ENCODE data around the gene ARFGAP1.

The ARFGAP1 gene

DNA sequence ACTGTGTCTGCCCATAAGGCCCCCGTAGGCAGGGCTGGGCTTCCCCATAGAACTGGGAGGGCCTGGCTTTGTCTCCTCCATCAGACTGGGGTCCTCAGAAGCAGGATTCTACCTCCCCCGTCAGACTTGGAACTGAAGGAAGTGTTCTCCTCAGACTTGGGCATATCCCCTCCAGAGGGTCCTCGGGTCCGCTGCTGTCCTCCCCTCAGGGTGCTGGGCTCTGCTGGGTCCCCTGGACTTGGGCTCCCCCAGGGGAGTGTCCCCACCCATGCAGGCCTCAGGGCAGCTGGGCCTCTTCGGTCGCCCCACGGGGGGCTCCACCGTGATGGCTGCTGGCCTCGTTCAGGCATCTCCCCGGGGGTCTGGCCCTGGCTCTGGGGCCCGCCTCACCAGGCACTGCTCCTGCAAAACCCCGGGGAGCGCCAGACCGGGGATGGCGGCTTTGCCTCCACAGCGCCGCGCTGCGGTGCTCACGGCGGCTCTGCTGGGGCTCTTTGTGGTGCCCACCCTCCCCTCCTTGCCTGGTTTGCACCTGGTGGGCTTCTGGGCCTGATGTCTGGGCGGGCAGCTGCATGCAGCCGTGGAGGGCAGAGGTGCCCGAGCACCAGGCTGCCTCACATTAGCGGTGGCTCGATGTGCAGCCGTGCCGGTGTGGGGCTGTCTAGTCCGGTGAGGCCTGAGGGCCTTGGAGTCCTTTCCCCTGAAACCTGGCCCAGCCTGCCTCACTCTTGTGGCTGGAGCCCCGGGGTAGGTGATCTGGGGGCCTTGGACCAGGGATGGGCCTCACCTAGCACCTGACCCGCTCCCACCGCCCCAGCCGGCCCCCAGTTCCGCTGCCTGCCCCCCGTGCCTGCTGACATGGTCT is 34.3 kb downstream of the ARFGAP1 start:
- TF ChIP-seq, protein P1, sequence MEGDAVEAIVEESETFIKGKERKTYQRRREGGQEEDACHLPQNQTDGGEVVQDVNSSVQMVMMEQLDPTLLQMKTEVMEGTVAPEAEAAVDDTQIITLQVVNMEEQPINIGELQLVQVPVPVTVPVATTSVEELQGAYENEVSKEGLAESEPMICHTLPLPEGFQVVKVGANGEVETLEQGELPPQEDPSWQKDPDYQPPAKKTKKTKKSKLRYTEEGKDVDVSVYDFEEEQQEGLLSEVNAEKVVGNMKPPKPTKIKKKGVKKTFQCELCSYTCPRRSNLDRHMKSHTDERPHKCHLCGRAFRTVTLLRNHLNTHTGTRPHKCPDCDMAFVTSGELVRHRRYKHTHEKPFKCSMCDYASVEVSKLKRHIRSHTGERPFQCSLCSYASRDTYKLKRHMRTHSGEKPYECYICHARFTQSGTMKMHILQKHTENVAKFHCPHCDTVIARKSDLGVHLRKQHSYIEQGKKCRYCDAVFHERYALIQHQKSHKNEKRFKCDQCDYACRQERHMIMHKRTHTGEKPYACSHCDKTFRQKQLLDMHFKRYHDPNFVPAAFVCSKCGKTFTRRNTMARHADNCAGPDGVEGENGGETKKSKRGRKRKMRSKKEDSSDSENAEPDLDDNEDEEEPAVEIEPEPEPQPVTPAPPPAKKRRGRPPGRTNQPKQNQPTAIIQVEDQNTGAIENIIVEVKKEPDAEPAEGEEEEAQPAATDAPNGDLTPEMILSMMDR (IDR thresholded peaks at IDR 0.05; ENCODE audit: borderline replicate concordance, control extremely low read depth, extremely low read depth, insufficient read depth, missing control alignments) = no peak
- in situ Hi-C loops (cut with MboI; ENCODE audit: low sequenced_read_pairs, unreplicated experiment) = no loop called here
- no peak for DNase-seq (ENCODE audit: low spot score)

GRCh38 chr20:63307538-63308217 is 35.1 kb downstream of the ARFGAP1 start:
- no peak for DNase-seq (ENCODE audit: low spot score)
- in situ Hi-C loops (cut with MboI; ENCODE audit: low sequenced_read_pairs, unreplicated experiment) = no loop called here
- TF ChIP-seq, protein P1 (IDR thresholded peaks at IDR 0.05; ENCODE audit: borderline replicate concordance, control extremely low read depth, extremely low read depth, insufficient read depth, missing control alignments) = no peak

DNA sequence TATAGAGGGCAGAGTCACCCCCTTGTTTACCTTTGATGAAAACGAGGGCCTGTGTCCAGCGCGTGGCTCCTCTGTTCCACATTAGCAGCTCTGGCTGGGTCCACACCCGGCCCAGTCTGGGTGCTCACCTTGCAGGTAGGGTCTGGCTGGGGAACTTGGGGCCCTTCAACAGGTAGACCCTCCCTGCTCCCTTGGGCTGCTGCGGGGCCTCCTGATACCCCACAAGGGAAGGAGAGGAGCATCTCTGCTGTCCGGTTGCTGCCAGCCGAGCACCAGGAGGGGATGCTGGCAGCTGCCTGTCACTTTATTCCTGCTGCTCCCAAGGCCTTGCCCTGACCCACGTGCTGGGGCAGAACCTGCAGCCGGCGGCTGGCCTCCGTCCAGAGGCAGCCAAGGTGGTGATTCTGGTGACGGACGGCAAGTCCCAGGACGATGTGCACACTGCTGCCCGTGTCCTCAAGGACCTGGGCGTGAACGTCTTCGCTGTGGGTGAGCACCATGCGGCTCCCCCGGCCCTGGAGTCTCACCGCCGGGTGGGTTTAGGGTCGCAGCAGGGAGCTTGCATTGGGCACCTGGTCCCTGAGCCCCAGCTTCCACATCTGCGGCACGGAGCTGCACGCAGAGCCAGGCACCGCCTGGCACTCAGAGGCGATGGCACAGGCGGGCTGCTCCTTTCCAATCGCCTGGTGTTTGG is 35.8 kb downstream of the ARFGAP1 start:
- TF ChIP-seq, protein P1 (IDR thresholded peaks at IDR 0.05; ENCODE audit: borderline replicate concordance, control extremely low read depth, extremely low read depth, insufficient read depth, missing control alignments) = no peak
- no peak for DNase-seq (ENCODE audit: low spot score)
- in situ Hi-C loops (cut with MboI; ENCODE audit: low sequenced_read_pairs, unreplicated experiment) = no loop called here

- peak; percentile 81 for DNase-seq (ENCODE audit: low spot score)
- in situ Hi-C loops (cut with MboI; ENCODE audit: low sequenced_read_pairs, unreplicated experiment) = no loop called here
- TF ChIP-seq, protein P1 (IDR thresholded peaks at IDR 0.05; ENCODE audit: borderline replicate concordance, control extremely low read depth, extremely low read depth, insufficient read depth, missing control alignments) = peak; percentile 52
These were observed 36.9 kb downstream of the ARFGAP1 start for GRCh38 chr20:63309261-63310071.

GRCh38 chr20:63310265-63310991 is 37.8 kb downstream of the ARFGAP1 start:
- in situ Hi-C loops (cut with MboI; ENCODE audit: low sequenced_read_pairs, unreplicated experiment) = no loop called here
- TF ChIP-seq, protein P1 (IDR thresholded peaks at IDR 0.05; ENCODE audit: borderline replicate concordance, control extremely low read depth, extremely low read depth, insufficient read depth, missing control alignments) = no peak
- DNase-seq (ENCODE audit: low spot score) = no peak
